Esophagus squamous epithelium (tissue), 5 donors: Measurements from ENCODE around the gene FAM168A. TPM values are rescaled to one million over a fixed set of nuclear protein-coding genes. Genes with fewer than 3 reads are reported as not detected.

Experiments
- DNase-seq: peaks from one replicate; lab custom pipeline; 2025; lab: John Stamatoyannopoulos, UW
- H3K27ac ChIP-seq, 4 donors: fragments of 200-600 bp; sonication (generic); one replicate each; pipeline ENCODE4 v1.5.1; 2016 to 2019; ENCODE audit warnings: mild to moderate bottlenecking in 1 of 4
- H3K27me3 ChIP-seq, 4 donors: fragments of 200-600 bp; sonication (generic); 1 replicate in 3 of 4; 2 replicates in 1 of 4; pipeline versions ENCODE4 v1.5.1 to v1.6.0; 2017 to 2021; ENCODE audit warnings: antibody characterized with exemption in 1 of 4
- H3K36me3 ChIP-seq, 3 donors: fragments of 200-600 bp; sonication (generic); one replicate each; pipeline ENCODE4 v1.5.1; 2016 to 2019
- H3K4me1 ChIP-seq, 3 donors: fragments of 200-600 bp; sonication (generic); one replicate each; pipeline ENCODE4 v1.5.1; 2017 to 2019
- H3K4me3 ChIP-seq, 4 donors: fragments of 200-600 bp; sonication (generic); 1 replicate in 3 of 4; 2 replicates in 1 of 4; pipeline ENCODE4 v1.5.1; 2016 to 2019; ENCODE audit warnings: mild to moderate bottlenecking in 2 of 4, moderate library complexity in 1 of 4
- H3K9me3 ChIP-seq, 3 donors: fragments of 200-600 bp; sonication (generic); one replicate each; pipeline ENCODE4 v1.5.1; 2016 to 2019
- CTCF ChIP-seq, 6 experiments: fragments of 450-650 bp in 4 of 6; fragments of 200-600 bp in 2 of 6; sonication (generic) in 2 of 6; IDR thresholded peaks; one replicate each; pipeline ENCODE4 v1.5.1; 2016 to 2019; ENCODE audit warnings: antibody characterized with exemption in 6 of 6, mild to moderate bottlenecking in 4 of 6, moderate library complexity in 4 of 6
- POLR2A ChIP-seq, 4 donors: fragments of 450-650 bp; IDR thresholded peaks; one replicate each; pipeline ENCODE4 v1.6.1; 2017; ENCODE audit warnings: antibody characterized with exemption in 4 of 4, mild to moderate bottlenecking in 4 of 4, moderate library complexity in 3 of 4
- WGBS, 2 donors: methylation state at CpG; one replicate each; pipeline ENCODE4 v1.1.5; 2018; 5-methylcytosine and 5-hydroxymethylcytosine counted together
- intact Hi-C: fragments of 100-400 bp; cut with DNase I; formaldehyde crosslinking; loops from one replicate; pipeline ENCODE4 v1.15.0; 2022
- total RNA-seq, 4 donors: library from RNA; depleted of rRNA; stranded (reverse); fragments of >200 nt; gene quantifications; one replicate each; pipeline ENCODE4 v1.1.0, GENCODE V29; 2016
- donor health status: DM: yes; HTN: yes; CAD: no.

Gene FAM168A
- total RNA-seq, 4 donors from 2014 or later: 7.0 to 15.5 (median 12.3) TPM

GRCh38 chr11:73404506-73405145, 193.3 kb downstream of the FAM168A start:
- H3K9me3 ChIP-seq: no peaks in the 10 kb centered on the region
- no peaks in the 10 kb centered on the region for H3K4me1 ChIP-seq
- TF ChIP-seq POLR2A (IDR thresholded peaks at IDR 0.05): no peak
- H3K27ac ChIP-seq: no peak overlapping the region
- intact Hi-C loops: loop anchor here (10.0 kb wide), 1 partner anchor 250 kb away; no protein-coding TSS in a partner anchor
- DNase-seq: no peak
- no peaks in the 10 kb centered on the region for H3K27me3 ChIP-seq
- WGBS, 2 donors: 78 to 96% methylated on average over 4 to 5 of the region's 5 CpGs
- H3K36me3 ChIP-seq: peaks cover 0 to 58% (median 0%) of the 10 kb centered on the region in 3 donors
- no peak overlapping the region for H3K4me3 ChIP-seq

GRCh38 chr11:73404048-73404447, 193.9 kb downstream of the FAM168A start:
- Histone ChIP-seq H3K4me3 (no peak overlapping the region), H3K4me1 (no peaks in the 10 kb centered on the region), H3K27ac (no peak overlapping the region), H3K27me3 (no peaks in the 10 kb centered on the region), H3K9me3 (no peaks in the 10 kb centered on the region), H3K36me3 (peaks cover 0 to 52% (median 0%) of the 10 kb centered on the region in 3 donors)
- intact Hi-C loops: loop anchor here (10.0 kb wide), 1 partner anchor 251 kb away; no protein-coding TSS in a partner anchor
- TF ChIP-seq POLR2A (IDR thresholded peaks at IDR 0.05) (no peak), CTCF (IDR thresholded peaks at IDR 0.05) (peak in 5 of 6 experiments; percentile 33 to 64 (median 51))
- no peak for DNase-seq
- WGBS, 2 donors: 56 to 74% methylated on average over 4 of the region's 4 CpGs

- WGBS, 2 donors: 85 to 96% methylated on average over 3 to 4 of the region's 5 CpGs
- DNase-seq: no peak
- intact Hi-C loops: loop anchor here (10.0 kb wide), 1 partner anchor 251 kb away; no protein-coding TSS in a partner anchor
- TF ChIP-seq POLR2A (IDR thresholded peaks at IDR 0.05) (no peak), CTCF (IDR thresholded peaks at IDR 0.05) (no peak)
- Histone ChIP-seq H3K36me3 (peaks cover 0 to 47% (median 0%) of the 10 kb centered on the region in 3 donors), H3K27me3 (no peaks in the 10 kb centered on the region), H3K27ac (no peak overlapping the region), H3K9me3 (no peaks in the 10 kb centered on the region), H3K4me1 (no peaks in the 10 kb centered on the region), H3K4me3 (no peak overlapping the region)
Observed at GRCh38 chr11:73403541-73403940, 194.4 kb downstream of the FAM168A start.

- DNase-seq: no peak
- no peaks in the 10 kb centered on the region for H3K9me3 ChIP-seq
- intact Hi-C loops: loop anchor here (10.0 kb wide), 1 partner anchor 252 kb away; no protein-coding TSS in a partner anchor
- 50 to 60% methylated on average over 1 of the region's 1 CpG for WGBS, 2 donors
- no peaks in the 10 kb centered on the region for H3K4me1 ChIP-seq
- no peak for TF ChIP-seq POLR2A (IDR thresholded peaks at IDR 0.05)
- no peak for TF ChIP-seq CTCF (IDR thresholded peaks at IDR 0.05)
- H3K4me3 ChIP-seq: no peak overlapping the region
- no peaks in the 10 kb centered on the region for H3K27me3 ChIP-seq
- H3K36me3 ChIP-seq: peaks cover 0 to 39% (median 0%) of the 10 kb centered on the region in 3 donors
- no peak overlapping the region for H3K27ac ChIP-seq
Observed at GRCh38 chr11:73402834-73403185, 195.1 kb downstream of the FAM168A start.

- intact Hi-C loops: loop anchor here (10.0 kb wide), 1 partner anchor 253 kb away; no protein-coding TSS in a partner anchor
- DNase-seq: no peak
Observed at GRCh38 chr11:73401924-73402833, 195.7 kb downstream of the FAM168A start.

More at GRCh38 chr11:73401924-73402833, 195.7 kb downstream of the FAM168A start:
- no peaks in the 10 kb centered on the region for H3K4me1 ChIP-seq
- no peak overlapping the region for H3K27ac ChIP-seq
- H3K27me3 ChIP-seq: no peaks in the 10 kb centered on the region
- TF ChIP-seq CTCF (IDR thresholded peaks at IDR 0.05) (no peak), POLR2A (IDR thresholded peaks at IDR 0.05) (no peak)
- peaks cover 0 to 33% (median 0%) of the 10 kb centered on the region in 3 donors for H3K36me3 ChIP-seq
- 78 to 94% methylated on average over 3 to 12 of the region's 15 CpGs for WGBS, 2 donors
- H3K4me3 ChIP-seq: no peak overlapping the region
- H3K9me3 ChIP-seq: no peaks in the 10 kb centered on the region
